MM.1S (cell line): ENCODE data around the gene TGFBR2.

Experiments
- DNase-seq: peaks from one replicate; pipeline ENCODE4 v3.0.0-alpha.2; 2015
- H2AFZ ChIP-seq: fragments of 300-600 bp; sonication (generic); 2 replicates; pipeline ENCODE4 v1.6.0; 2016; ENCODE audit warnings: antibody characterized with exemption, low read length
- H3F3A ChIP-seq: fragments of 300-600 bp; sonication (generic); 2 replicates; pipeline ENCODE4 v1.6.1; 2016; ENCODE audit warnings: mild to moderate bottlenecking, antibody characterized with exemption, low read length, moderate library complexity, mixed read lengths; ENCODE audit not compliant: insufficient read depth
- H3K27ac ChIP-seq: fragments of 300-600 bp; sonication (generic); 2 replicates; pipeline ENCODE4 v1.5.1; 2016; ENCODE audit warnings: mild to moderate bottlenecking, low read length
- H3K27me3 ChIP-seq: fragments of 300-600 bp; sonication (generic); replicated peaks from 2 replicates; pipeline ENCODE4 v1.6.0; 2016; ENCODE audit warnings: low read length; ENCODE audit not compliant: insufficient read depth
- H3K36me3 ChIP-seq: fragments of 300-600 bp; sonication (generic); replicated peaks from 2 replicates; pipeline ENCODE4 v1.6.1; 2016; ENCODE audit warnings: mild to moderate bottlenecking, low read length, mixed read lengths; ENCODE audit not compliant: insufficient read depth
- H3K4me1 ChIP-seq: fragments of 300-600 bp; sonication (generic); 2 replicates; pipeline ENCODE4 v1.6.1; 2016; ENCODE audit warnings: low read length, mixed read lengths
- H3K4me2 ChIP-seq: fragments of 300-600 bp; sonication (generic); 2 replicates; pipeline ENCODE4 v1.6.0; 2016; ENCODE audit warnings: low read depth, low read length
- H3K4me3 ChIP-seq: fragments of 300-600 bp; sonication (generic); 2 replicates; pipeline ENCODE4 v1.5.1; 2016; ENCODE audit warnings: low read length, mixed read lengths
- H3K79me2 ChIP-seq: fragments of 300-600 bp; sonication (generic); 2 replicates; pipeline ENCODE4 v1.6.1; 2016; ENCODE audit warnings: mixed run types, low read length, mixed read lengths
- H3K9ac ChIP-seq: fragments of 300-600 bp; sonication (generic); 2 replicates; pipeline ENCODE4 v1.6.1; 2016; ENCODE audit warnings: low read length, mixed read lengths
- H3K9me2 ChIP-seq: fragments of 300-600 bp; sonication (generic); replicated peaks from 2 replicates; pipeline ENCODE4 v1.6.1; 2016; ENCODE audit warnings: mild to moderate bottlenecking, low read length, mixed read lengths; ENCODE audit not compliant: insufficient read depth
- H3K9me3 ChIP-seq: fragments of 300-600 bp; sonication (generic); replicated peaks from 2 replicates; pipeline ENCODE4 v1.6.1; 2016; ENCODE audit warnings: mild to moderate bottlenecking, low read length, mixed read lengths; ENCODE audit not compliant: insufficient read depth
- H4K20me1 ChIP-seq: fragments of 300-600 bp; sonication (generic); 2 replicates; pipeline ENCODE4 v1.6.1; 2016; ENCODE audit warnings: mild to moderate bottlenecking, low read length, moderate library complexity, mixed read lengths; ENCODE audit not compliant: insufficient read depth
- EZH2 ChIP-seq: fragments of 300-600 bp; sonication (generic); optimal IDR thresholded peaks from 2 replicates; pipeline ENCODE3; 2017; ENCODE audit warnings: low read depth, mild to moderate bottlenecking, antibody characterized with exemption, low read length, mixed read lengths
- EZH2phosphoT487 ChIP-seq: fragments of 300-600 bp; sonication (generic); IDR thresholded peaks from 2 replicates; pipeline ENCODE4 v1.6.1; 2018; ENCODE audit warnings: antibody characterized with exemption, low read length
- TF ChIP-seq, protein P1 (sequence below): fragments of 300-600 bp; sonication (generic); IDR thresholded peaks from 2 replicates; pipeline ENCODE4 v1.5.1; 2016; ENCODE audit warnings: antibody characterized with exemption, low read length, mixed read lengths

The TGFBR2 gene

DNA sequence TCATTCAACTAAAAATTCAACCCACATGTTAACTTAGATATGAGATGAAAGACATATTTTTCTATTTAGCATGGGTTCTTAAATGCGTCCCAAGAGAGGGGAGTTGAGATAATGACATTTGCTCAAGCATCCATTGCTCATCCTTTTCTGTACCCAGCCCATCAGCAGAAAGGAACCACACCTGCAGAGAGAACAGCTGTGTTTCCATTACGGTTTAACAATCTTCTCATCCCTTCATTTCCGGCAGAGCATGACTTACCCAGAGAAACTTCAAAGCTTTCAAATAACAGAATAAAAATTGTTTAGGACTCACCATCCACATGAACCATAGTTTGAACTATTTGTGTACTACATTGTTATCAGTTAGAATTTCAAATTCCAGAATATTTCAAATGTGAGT lies 113.1 kb downstream of the TGFBR2 start:
- H3K9me3 ChIP-seq: no peaks in the 10 kb centered on the region
- no peaks in the 10 kb centered on the region for H3K36me3 ChIP-seq
- H3K4me1 ChIP-seq: no peaks in the 10 kb centered on the region
- no peaks in the 10 kb centered on the region for H3K9me2 ChIP-seq
- H3K9ac ChIP-seq: no peak overlapping the region
- no peak overlapping the region for H3K4me3 ChIP-seq
- no peak for DNase-seq
- no peaks in the 10 kb centered on the region for H3K27me3 ChIP-seq
- no peaks in the 10 kb centered on the region for H3K79me2 ChIP-seq
- H3F3A ChIP-seq: no peaks in the 10 kb centered on the region
- H3K4me2 ChIP-seq: no peak overlapping the region
- no peaks in the 10 kb centered on the region for H4K20me1 ChIP-seq
- TF ChIP-seq EZH2: no peak
- TF ChIP-seq, protein P1, sequence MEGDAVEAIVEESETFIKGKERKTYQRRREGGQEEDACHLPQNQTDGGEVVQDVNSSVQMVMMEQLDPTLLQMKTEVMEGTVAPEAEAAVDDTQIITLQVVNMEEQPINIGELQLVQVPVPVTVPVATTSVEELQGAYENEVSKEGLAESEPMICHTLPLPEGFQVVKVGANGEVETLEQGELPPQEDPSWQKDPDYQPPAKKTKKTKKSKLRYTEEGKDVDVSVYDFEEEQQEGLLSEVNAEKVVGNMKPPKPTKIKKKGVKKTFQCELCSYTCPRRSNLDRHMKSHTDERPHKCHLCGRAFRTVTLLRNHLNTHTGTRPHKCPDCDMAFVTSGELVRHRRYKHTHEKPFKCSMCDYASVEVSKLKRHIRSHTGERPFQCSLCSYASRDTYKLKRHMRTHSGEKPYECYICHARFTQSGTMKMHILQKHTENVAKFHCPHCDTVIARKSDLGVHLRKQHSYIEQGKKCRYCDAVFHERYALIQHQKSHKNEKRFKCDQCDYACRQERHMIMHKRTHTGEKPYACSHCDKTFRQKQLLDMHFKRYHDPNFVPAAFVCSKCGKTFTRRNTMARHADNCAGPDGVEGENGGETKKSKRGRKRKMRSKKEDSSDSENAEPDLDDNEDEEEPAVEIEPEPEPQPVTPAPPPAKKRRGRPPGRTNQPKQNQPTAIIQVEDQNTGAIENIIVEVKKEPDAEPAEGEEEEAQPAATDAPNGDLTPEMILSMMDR: no peak
- TF ChIP-seq EZH2phosphoT487: no peak
- no peak overlapping the region for H2AFZ ChIP-seq
- no peak overlapping the region for H3K27ac ChIP-seq

DNA sequence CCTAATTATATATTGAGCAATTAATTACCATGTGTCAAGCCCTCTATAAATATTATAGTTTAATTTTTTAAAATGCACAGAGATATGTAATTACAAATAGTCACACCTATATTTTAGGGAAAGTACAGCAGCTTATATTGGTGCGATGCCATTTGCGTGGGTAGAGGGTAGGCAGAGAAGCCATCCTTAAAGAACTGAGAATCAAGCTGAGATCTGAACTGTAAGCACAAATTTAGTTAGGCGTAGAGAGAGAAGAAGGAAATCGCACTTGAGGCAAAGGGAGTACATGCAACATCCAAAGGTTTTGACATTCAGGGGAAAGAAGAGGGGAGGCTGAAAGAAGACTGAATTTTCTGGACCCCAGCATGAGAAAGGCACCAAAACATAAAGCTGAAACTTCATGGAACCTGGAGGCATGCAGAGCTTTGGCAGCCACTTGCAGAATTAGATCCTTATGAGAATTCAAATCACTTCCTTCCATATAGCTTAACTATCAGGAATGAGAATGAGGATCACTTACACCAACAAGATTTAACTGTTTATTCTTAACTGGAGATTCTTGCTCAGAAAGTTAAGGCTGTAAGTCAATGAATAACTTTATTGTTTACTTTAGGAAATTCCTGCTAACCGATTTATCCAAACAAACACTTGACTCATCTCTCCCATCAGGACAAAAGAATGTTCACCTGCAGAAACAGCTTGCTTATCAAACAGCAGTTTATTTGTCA lies 114.3 kb downstream of the TGFBR2 start:
- H3K4me1 ChIP-seq: no peaks in the 10 kb centered on the region
- H3F3A ChIP-seq: no peaks in the 10 kb centered on the region
- no peaks in the 10 kb centered on the region for H3K27me3 ChIP-seq
- no peak overlapping the region for H3K4me2 ChIP-seq
- H3K4me3 ChIP-seq: no peak overlapping the region
- H3K9me2 ChIP-seq: no peaks in the 10 kb centered on the region
- no peak for TF ChIP-seq EZH2
- TF ChIP-seq, protein P1: no peak
- TF ChIP-seq EZH2phosphoT487: no peak
- DNase-seq: no peak
- no peak overlapping the region for H2AFZ ChIP-seq
- no peaks in the 10 kb centered on the region for H4K20me1 ChIP-seq
- H3K9me3 ChIP-seq: no peaks in the 10 kb centered on the region
- no peaks in the 10 kb centered on the region for H3K79me2 ChIP-seq
- H3K27ac ChIP-seq: no peak overlapping the region
- H3K36me3 ChIP-seq: no peaks in the 10 kb centered on the region
- no peak overlapping the region for H3K9ac ChIP-seq

DNA sequence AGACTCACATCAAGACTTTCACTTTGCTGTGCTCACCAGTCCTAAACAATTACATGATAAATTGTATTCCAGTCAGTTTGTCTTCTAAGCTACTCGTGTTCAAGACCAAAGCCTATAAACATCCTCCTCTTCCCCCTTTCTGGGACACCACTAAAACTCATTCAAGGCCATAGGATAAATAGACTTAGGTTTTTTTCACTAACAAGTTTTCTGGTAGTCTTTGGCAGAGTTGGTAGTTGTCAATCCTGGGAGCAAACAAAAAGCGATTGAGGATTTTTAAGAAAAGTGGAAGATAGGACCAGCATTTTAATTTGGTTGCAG lies 114.9 kb downstream of the TGFBR2 start:
- no peak overlapping the region for H3K9ac ChIP-seq
- no peak for DNase-seq
- no peaks in the 10 kb centered on the region for H3K4me1 ChIP-seq
- H3K27me3 ChIP-seq: no peaks in the 10 kb centered on the region
- H3K36me3 ChIP-seq: no peaks in the 10 kb centered on the region
- no peaks in the 10 kb centered on the region for H3K79me2 ChIP-seq
- no peak overlapping the region for H3K4me3 ChIP-seq
- no peak overlapping the region for H2AFZ ChIP-seq
- no peak overlapping the region for H3K27ac ChIP-seq
- H3K9me2 ChIP-seq: no peaks in the 10 kb centered on the region
- TF ChIP-seq, protein P1: no peak
- TF ChIP-seq EZH2: no peak
- TF ChIP-seq EZH2phosphoT487: no peak
- no peaks in the 10 kb centered on the region for H3K9me3 ChIP-seq
- H3K4me2 ChIP-seq: no peak overlapping the region
- no peaks in the 10 kb centered on the region for H4K20me1 ChIP-seq
- no peaks in the 10 kb centered on the region for H3F3A ChIP-seq
